Ovary (tissue), 9 donors: Measurements from ENCODE around the gene ATP13A3. TPM values are rescaled to one million over a fixed set of nuclear protein-coding genes. Genes with fewer than 3 reads are reported as not detected.

Experiments used
- DNase-seq, 5 donors: peaks; one replicate each; pipeline ENCODE4 v3.0.0-alpha.2; 2019 to 2020
- H3K27ac ChIP-seq, 2 donors: fragments of 200-600 bp; one replicate each; pipeline versions ENCODE4 v1.5.1 to v1.8.0; 2019 to 2022
- H3K27me3 ChIP-seq: fragments of 200-600 bp; one replicate; pipeline ENCODE4 v1.8.0; 2022
- H3K36me3 ChIP-seq: fragments of 200-600 bp; sonication (generic); one replicate; pipeline ENCODE4 v1.5.1; 2019
- H3K4me1 ChIP-seq: one replicate; pipeline ENCODE4 v1.8.1; 2013; ENCODE audit warnings: mild to moderate bottlenecking, moderate library complexity; ENCODE audit not compliant: insufficient read depth
- H3K4me3 ChIP-seq: fragments of 200-600 bp; sonication (generic); one replicate; pipeline ENCODE4 v1.5.1; 2017
- H3K9me3 ChIP-seq, 2 donors: fragments of 200-600 bp in 1 of 2; sonication (generic) in 1 of 2; one replicate each; pipeline versions ENCODE4 v1.5.1 to v1.8.1; 2013 to 2019; ENCODE audit warnings: mild to moderate bottlenecking in 1 of 2, moderate library complexity in 1 of 2
- CTCF ChIP-seq, 3 donors: fragments of 450-650 bp in 2 of 3; fragments of 200-600 bp in 1 of 3; IDR thresholded peaks; one replicate each; pipeline versions ENCODE4 v1.5.1 to v1.8.0; 2016 to 2022; ENCODE audit warnings: antibody characterized with exemption in 3 of 3, mild to moderate bottlenecking in 1 of 3
- EP300 ChIP-seq: sonication (generic); formaldehyde crosslinking; IDR thresholded peaks from one replicate; pipeline ENCODE4 v1.6.1; 2017; ENCODE audit warnings: antibody characterized with exemption
- POLR2A ChIP-seq: fragments of 450-650 bp; IDR thresholded peaks from one replicate; pipeline ENCODE4 v1.6.1; 2017; ENCODE audit warnings: antibody characterized with exemption, mild to moderate bottlenecking, moderate library complexity
- WGBS, 3 donors: extraction: QIAGEN DNeasy Blood & Tissue Kit in 1 of 3; methylation state at CpG; one replicate each; pipeline versions ENCODE4 v1.1.5 to v1.1.7; 2013 to 2017; 5-methylcytosine and 5-hydroxymethylcytosine counted together
- intact Hi-C, 4 donors: fragments of 100-400 bp; cut with DNase I; formaldehyde crosslinking; loops; one replicate each; pipeline versions ENCODE4 v1.11.0 to v1.15.1; 2022 to 2023
- polyA plus RNA-seq, 2 donors: library from polyadenylated mRNA; stranded (reverse); fragments of 200-250 nt in 1 of 2; fragments of 350-450 nt in 1 of 2; fragmentation: Illumina TruSeq in 1 of 2; extraction: RNeasy Lipid Tissue Mini Kit (QIAGEN cat#74804) in 1 of 2; gene quantifications; one replicate each; pipeline ENCODE4 v1.2.3, GENCODE V29; 2013 to 2014
- total RNA-seq, 7 donors: library from RNA; depleted of rRNA in 2 of 7; stranded (reverse); fragments of >200 nt in 2 of 7; fragmentation: NEBNext Ultra II Directional in 3 of 7; extraction: Animal tissue kit (Norgen Biotek cat#: 25700) in 3 of 7; gene quantifications; one replicate each; pipeline versions ENCODE4 v1.1.0 to v1.2.4, GENCODE V29; 2016 to 2023
- donor health status: DM: no; HTN: no; CAD: no; lungs with moderate emphysema.
- donor health status: DM: no; HTN: no; CAD: no.
- donor health status: Bipolar disorder and iron deficiency.
- donor health status: DM: yes; HTN: yes; CAD: no.
- donor health status: DM: no; HTN: no; CAD: no.
- donor health status: DM: yes; HTN: yes; CAD: no.

ATP13A3 gene
- total and polyA plus RNA-seq, 9 donors, result 13.7 to 101 (median 52.4) TPM

GRCh38 chr3:194488055-194488742 is 1.4 kb upstream of the ATP13A3 start:
- H3K4me1 ChIP-seq, result peaks cover 10% of the 10 kb centered on the region
- no peak for DNase-seq
- H3K9me3 ChIP-seq, result no peaks in the 10 kb centered on the region
- intact Hi-C loops, result loop anchor here in 2 of 4 donors (5.0 to 10.0 kb wide), 3 partner anchors 94 to 767 kb away; no protein-coding TSS in a partner anchor
- TF ChIP-seq POLR2A (no peak), EP300 (no peak), CTCF (IDR thresholded peaks at IDR 0.05) (no peak)
- WGBS, 3 donors, result 77 to 80% (median 78%) methylated on average over 10 of the region's 10 CpGs
- H3K4me3 ChIP-seq, result no peak overlapping the region
- H3K27ac ChIP-seq, result no peak overlapping the region
- H3K27me3 ChIP-seq, result no peaks in the 10 kb centered on the region
- H3K36me3 ChIP-seq, result no peaks in the 10 kb centered on the region

- intact Hi-C loops, result loop anchor here in 2 of 4 donors (5.0 to 10.0 kb wide), 3 partner anchors 95 to 767 kb away; no protein-coding TSS in a partner anchor
- Histone ChIP-seq H3K36me3 (no peaks in the 10 kb centered on the region), H3K4me3 (peak overlapping the region; percentile 88), H3K27ac (no peak overlapping the region), H3K27me3 (no peaks in the 10 kb centered on the region), H3K4me1 (peaks cover 10% of the 10 kb centered on the region), H3K9me3 (no peaks in the 10 kb centered on the region)
- DNase-seq, result peak; percentile 31 to 62 (median 59)
- TF ChIP-seq POLR2A, result no peak
- no peak for TF ChIP-seq EP300
- WGBS, 3 donors, result 14 to 18% (median 18%) methylated on average over 56 of the region's 56 CpGs
Observed at GRCh38 chr3:194487289-194488054, 670 bp upstream of the ATP13A3 start.

GRCh38 chr3:194485881-194486539 is 792 bp downstream of the ATP13A3 start:
- no peaks in the 10 kb centered on the region for H3K27me3 ChIP-seq
- peak; percentile 35 to 71 (median 65) for DNase-seq
- peak overlapping the region; percentile 73 to 77 for H3K27ac ChIP-seq
- WGBS, 3 donors, result 1% methylated on average over 14 to 42 of the region's 42 CpGs
- TF ChIP-seq CTCF (IDR thresholded peaks at IDR 0.05), result peak in 1 of 3 donors; percentile 13
- no peak for TF ChIP-seq POLR2A
- no peaks in the 10 kb centered on the region for H3K36me3 ChIP-seq
- peak overlapping the region; percentile 88 for H3K4me3 ChIP-seq
- intact Hi-C loops, result loop anchor here in 2 of 4 donors (5.0 to 10.0 kb wide), 3 partner anchors 96 to 769 kb away; no protein-coding TSS in a partner anchor
- peaks cover 10% of the 10 kb centered on the region for H3K4me1 ChIP-seq
- no peaks in the 10 kb centered on the region for H3K9me3 ChIP-seq

- no peaks in the 10 kb centered on the region for H3K9me3 ChIP-seq
- intact Hi-C loops, result loop anchor here in 2 of 4 donors (5.0 to 10.0 kb wide), 3 partner anchors 97 to 769 kb away; no protein-coding TSS in a partner anchor
- no peaks in the 10 kb centered on the region for H3K27me3 ChIP-seq
- DNase-seq, result no peak
- peak overlapping the region; percentile 73 to 77 for H3K27ac ChIP-seq
- TF ChIP-seq CTCF (IDR thresholded peaks at IDR 0.05) (no peak), POLR2A (no peak), EP300 (no peak)
- 2 to 4% (median 2%) methylated on average over 6 of the region's 6 CpGs for WGBS, 3 donors
- no peaks in the 10 kb centered on the region for H3K36me3 ChIP-seq
- H3K4me3 ChIP-seq, result peak overlapping the region; percentile 88
- H3K4me1 ChIP-seq, result peaks cover 10% of the 10 kb centered on the region
Observed at GRCh38 chr3:194485468-194485880, 1.3 kb downstream of the ATP13A3 start.
